GM10266 (cell line): ENCODE results near the gene SASH1.

Source experiments
- DNase-seq: peaks from one replicate; pipeline ENCODE4 v3.0.0; 2012; ENCODE audit errors: extremely low spot score
- TF ChIP-seq, protein P1 (sequence below): IDR thresholded peaks from 2 replicates; pipeline ENCODE4 v1.5.1; 2012; ENCODE audit warnings: mild to moderate bottlenecking, low read depth; ENCODE audit not compliant: control insufficient read depth, insufficient read depth; ENCODE audit errors: missing control alignments

SASH1 gene

DNA sequence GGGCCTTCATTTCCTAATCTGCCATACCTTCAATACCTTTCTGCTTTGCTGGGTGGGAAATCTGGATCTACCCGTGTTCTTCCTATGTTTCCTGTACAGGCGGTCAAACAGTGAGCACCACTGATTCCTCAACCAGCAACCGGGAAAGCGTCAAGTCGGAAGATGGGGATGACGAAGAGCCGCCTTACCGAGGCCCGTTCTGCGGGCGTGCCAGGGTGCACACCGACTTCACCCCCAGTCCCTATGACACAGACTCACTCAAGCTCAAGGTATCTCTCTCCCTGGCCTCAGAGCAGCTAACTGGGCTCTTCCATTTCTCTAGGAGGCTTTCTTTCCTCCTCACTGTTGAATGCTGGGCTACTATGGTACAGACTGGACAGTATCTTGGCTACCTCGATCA is 190.1 kb downstream of the SASH1 start:
- TF ChIP-seq, protein P1, sequence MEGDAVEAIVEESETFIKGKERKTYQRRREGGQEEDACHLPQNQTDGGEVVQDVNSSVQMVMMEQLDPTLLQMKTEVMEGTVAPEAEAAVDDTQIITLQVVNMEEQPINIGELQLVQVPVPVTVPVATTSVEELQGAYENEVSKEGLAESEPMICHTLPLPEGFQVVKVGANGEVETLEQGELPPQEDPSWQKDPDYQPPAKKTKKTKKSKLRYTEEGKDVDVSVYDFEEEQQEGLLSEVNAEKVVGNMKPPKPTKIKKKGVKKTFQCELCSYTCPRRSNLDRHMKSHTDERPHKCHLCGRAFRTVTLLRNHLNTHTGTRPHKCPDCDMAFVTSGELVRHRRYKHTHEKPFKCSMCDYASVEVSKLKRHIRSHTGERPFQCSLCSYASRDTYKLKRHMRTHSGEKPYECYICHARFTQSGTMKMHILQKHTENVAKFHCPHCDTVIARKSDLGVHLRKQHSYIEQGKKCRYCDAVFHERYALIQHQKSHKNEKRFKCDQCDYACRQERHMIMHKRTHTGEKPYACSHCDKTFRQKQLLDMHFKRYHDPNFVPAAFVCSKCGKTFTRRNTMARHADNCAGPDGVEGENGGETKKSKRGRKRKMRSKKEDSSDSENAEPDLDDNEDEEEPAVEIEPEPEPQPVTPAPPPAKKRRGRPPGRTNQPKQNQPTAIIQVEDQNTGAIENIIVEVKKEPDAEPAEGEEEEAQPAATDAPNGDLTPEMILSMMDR: no peak
- DNase-seq: no peak

DNA sequence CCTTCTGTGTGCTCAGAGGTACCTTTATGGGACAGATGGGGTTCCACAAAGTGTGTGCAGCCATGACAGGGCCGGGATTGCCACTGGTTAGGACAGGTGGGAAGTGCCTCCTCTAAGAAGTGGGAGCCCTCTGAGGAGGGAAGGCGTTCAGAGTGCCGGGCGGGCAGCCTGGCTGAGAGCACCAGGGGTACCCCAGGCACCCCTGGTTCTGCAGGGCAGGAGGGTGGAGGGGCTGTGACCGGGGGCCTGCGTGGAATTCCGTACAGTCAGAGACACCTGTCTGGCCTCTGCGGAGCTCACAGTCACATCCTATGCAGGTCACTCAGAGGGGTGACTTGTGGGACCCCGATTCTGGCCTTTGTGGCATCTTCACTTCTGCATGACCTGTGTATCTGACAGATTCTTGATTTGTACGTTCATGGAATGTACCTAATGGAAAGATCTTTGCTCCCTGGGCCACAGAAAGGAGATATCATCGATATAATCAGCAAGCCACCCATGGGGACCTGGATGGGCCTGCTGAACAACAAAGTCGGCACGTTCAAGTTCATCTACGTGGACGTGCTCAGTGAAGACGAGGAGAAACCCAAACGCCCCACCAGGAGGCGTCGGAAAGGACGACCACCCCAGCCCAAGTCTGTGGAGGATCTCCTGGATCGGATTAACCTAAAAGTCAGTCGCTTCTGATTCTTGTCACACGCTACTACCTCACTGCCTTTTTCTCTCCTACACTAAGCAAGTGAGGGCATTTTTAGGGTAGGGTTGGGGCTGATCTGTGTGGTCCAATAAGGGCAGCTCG is 190.9 kb downstream of the SASH1 start:
- DNase-seq: no peak
- TF ChIP-seq, protein P1: no peak

DNA sequence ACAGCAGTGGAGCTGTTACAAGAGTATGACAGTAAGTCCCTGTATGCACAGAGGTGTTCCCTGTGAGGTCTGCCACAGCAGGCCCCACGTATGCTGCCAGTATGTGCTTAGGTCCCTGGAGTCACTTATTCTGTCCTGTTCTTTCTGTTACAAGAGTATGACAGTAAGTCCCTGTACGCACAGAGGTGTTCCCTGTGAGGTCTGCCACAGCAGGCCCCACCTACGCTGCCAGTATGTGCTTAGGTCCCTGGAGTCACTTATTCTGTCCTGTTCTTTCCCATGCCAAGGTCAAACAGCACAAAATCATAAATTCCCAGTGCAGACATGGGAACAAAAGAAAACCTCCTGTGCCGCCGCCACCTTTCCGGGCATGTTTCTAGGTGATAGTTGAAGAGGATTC is 192.2 kb downstream of the SASH1 start:
- DNase-seq: no peak
- TF ChIP-seq, protein P1: no peak

DNA sequence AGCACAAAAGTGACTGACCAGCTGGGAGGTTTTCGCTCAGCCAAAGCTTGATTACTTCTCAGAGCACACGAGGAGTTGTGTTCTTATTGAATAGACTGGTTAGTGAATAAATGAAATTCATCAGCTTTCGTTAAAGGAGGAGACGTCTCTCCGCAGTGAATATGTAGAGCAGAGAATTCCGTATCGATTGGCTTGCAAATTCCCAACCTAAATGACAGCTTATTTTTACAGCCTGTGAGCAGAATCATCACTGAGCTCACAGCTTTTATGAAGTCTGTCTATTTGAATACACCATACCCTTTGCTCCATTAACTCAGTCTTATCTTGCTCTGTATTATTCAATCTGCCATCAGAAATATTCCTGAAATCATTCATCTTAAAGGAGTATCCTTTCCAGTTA is 192.7 kb downstream of the SASH1 start:
- DNase-seq: no peak
- TF ChIP-seq, protein P1: no peak

DNA sequence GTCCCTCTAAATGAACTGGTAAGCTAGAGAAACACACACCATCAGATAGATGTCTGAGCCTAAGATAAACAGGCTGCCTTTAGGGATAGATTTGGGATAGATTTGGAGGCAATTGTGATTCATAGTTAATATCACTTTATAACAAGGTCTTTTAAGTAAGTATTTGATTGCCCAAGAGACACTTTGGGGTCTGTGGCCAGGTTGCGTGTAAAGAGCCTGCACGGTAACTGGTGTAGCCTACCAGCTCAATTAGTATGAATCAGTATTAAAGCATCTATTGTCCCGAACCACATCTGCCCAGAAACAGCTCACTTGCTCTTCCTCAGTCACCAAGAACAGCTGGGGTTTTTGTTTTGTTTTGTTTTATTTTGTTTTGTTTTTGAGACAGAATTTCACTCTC is 193.3 kb downstream of the SASH1 start:
- no peak for DNase-seq
- TF ChIP-seq, protein P1: no peak

DNA sequence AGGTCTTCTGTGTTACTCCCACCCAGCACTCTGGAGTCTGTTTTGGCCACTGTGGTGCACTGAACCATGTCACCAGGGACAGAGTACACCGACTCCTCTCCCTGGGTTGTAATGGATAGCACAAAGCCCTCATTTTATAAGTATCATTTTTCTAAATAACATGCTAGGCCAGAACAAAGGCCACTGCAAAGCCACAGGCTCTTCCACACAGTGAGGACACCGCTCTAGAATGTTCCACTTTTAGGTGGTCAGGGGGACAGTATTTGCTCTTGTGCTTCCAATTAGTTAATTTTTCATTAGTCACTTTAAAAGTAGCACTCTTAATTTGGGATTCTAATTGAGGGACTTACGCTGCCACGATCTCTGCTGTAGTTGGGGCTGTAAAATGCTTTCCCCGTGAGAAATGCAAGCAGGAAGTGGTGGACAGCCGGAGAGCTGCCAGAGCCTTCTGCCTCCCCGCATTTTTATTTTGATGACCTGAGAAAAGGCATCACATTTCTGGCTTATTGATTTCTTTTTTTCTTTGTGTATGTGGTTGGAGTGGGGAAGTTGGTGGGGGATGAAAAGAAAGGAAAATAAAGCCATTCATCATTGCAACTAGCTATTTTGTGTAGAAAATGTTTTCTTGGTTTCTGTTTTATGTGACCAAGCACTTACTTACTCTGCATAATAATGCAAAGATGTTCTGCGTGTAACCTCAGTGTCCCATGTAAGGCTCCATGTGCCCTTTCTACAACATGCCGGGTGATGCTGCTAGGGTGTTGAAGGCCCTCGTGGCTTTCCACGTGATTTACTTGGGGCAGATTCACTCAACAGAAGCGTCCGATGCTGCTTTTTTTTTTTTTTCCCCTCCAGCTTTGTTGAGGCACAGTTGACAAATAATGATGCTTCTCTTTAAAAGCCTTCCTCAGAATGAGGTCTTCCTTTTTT is 195.9 kb downstream of the SASH1 start:
- no peak for DNase-seq
- TF ChIP-seq, protein P1: no peak

DNA sequence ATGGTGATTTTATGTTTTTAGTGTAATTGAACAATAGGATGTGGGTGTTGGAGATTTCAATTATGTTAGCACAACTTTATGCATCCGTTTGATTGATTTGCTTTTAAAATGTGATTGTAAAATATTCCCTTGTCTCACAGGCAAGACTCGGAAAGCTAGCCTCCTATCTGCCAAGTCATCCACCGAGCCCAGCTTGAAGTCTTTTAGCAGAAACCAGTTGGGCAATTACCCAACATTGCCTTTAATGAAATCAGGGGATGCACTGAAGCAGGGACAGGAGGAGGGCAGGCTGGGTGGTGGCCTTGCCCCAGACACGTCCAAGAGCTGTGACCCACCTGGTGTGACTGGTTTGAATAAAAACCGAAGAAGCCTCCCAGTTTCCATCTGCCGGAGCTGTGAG is 200.9 kb downstream of the SASH1 start:
- TF ChIP-seq, protein P1: no peak

More for the DNA sequence above, 200.9 kb downstream of the SASH1 start:
- no peak for DNase-seq
